Measurements from ENCODE around the gene SDK1. TPM values are rescaled to one million over a fixed set of nuclear protein-coding genes. Genes with fewer than 3 reads are reported as not detected.
A peak's percentile ranks its signal among the peaks of the same experiment; 100 is the strongest.

Gene SDK1
- total RNA-seq, 2 donors from 2014 or later, result 4.8 to 13.2 TPM

DNA sequence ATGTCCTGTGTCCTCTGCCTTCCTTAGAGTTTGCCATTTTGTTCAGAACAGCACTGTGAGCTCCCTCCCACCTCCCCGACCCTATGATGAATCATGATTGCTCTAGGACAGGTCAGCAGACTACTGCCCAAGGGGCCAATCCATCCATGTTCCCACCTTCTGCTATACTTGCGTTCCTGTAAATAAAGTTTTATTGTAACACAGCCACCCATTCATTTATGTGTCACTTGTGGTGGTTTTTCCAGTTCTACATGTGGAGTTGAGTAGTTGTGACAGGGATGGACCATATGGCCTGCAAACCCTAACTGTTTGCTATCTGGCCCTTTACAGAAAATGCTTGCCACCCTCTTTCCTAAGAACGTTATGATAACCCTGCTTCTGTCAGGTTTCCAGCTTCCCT, 387.8 kb downstream of the SDK1 start:
- 89% methylated on average over 3 of the region's 3 CpGs for WGBS
- TF ChIP-seq POLR2A (IDR thresholded peaks at IDR 0.05) (no peak), POLR2AphosphoS5 (IDR thresholded peaks at IDR 0.05) (no peak)
- TF ChIP-seq, protein P1, sequence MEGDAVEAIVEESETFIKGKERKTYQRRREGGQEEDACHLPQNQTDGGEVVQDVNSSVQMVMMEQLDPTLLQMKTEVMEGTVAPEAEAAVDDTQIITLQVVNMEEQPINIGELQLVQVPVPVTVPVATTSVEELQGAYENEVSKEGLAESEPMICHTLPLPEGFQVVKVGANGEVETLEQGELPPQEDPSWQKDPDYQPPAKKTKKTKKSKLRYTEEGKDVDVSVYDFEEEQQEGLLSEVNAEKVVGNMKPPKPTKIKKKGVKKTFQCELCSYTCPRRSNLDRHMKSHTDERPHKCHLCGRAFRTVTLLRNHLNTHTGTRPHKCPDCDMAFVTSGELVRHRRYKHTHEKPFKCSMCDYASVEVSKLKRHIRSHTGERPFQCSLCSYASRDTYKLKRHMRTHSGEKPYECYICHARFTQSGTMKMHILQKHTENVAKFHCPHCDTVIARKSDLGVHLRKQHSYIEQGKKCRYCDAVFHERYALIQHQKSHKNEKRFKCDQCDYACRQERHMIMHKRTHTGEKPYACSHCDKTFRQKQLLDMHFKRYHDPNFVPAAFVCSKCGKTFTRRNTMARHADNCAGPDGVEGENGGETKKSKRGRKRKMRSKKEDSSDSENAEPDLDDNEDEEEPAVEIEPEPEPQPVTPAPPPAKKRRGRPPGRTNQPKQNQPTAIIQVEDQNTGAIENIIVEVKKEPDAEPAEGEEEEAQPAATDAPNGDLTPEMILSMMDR (IDR thresholded peaks at IDR 0.05), result no peak
- intact Hi-C loops (cut with DNase I), result no loop called here
- no peak overlapping the region for H3K4me3 ChIP-seq
- no peaks in the 10 kb centered on the region for H3K27me3 ChIP-seq (replicated peaks; ENCODE audit: insufficient read depth)
- H3K36me3 ChIP-seq, result no peaks in the 10 kb centered on the region
- no peak for DNase-seq (ENCODE audit: low spot score)
- H3K27ac ChIP-seq, result no peak overlapping the region
- no peaks in the 10 kb centered on the region for H3K9me3 ChIP-seq
- no peaks in the 10 kb centered on the region for H3K4me1 ChIP-seq (replicated peaks)

GRCh38 chr7:3691478-3692158, 390.6 kb downstream of the SDK1 start:
- Histone ChIP-seq H3K36me3 (no peaks in the 10 kb centered on the region), H3K4me3 (no peak overlapping the region), H3K4me1 (replicated peaks) (no peaks in the 10 kb centered on the region), H3K9me3 (no peaks in the 10 kb centered on the region), H3K27ac (no peak overlapping the region), H3K27me3 (replicated peaks; ENCODE audit: insufficient read depth) (no peaks in the 10 kb centered on the region)
- no peak for TF ChIP-seq POLR2AphosphoS5 (IDR thresholded peaks at IDR 0.05)
- intact Hi-C loops (cut with DNase I), result no loop called here
- WGBS, result 90% methylated on average over 5 of the region's 5 CpGs
- no peak for DNase-seq (ENCODE audit: low spot score)

DNA sequence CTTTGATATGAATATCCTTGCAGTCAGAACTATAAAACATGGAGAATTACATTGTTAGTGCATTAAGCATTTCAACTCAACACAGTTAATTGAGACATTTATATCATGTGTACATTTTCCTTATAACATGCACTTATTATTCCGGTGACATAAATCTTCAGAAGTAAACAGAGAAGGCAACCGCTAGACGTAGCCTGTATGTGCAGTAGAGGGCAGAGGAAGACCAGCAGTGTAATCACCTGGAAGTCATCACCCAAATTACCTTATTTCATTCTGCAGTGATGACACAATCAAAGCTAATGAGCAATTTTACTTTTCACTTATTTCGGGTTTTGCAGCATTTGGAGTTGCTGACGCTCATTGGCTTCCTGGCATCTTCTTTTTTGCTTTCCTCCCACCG, 394.6 kb downstream of the SDK1 start:
- intact Hi-C loops (cut with DNase I), result no loop called here
- 88% methylated on average over 6 of the region's 6 CpGs for WGBS
- TF ChIP-seq, protein P1 (IDR thresholded peaks at IDR 0.05), result peak in 3 of 4 experiments; percentile 22 to 29 (median 28)
- TF ChIP-seq POLR2AphosphoS5 (IDR thresholded peaks at IDR 0.05) (no peak), POLR2A (IDR thresholded peaks at IDR 0.05) (no peak)

GRCh38 chr7:3696113-3696512, 395.1 kb downstream of the SDK1 start:
- no peaks in the 10 kb centered on the region for H3K9me3 ChIP-seq
- WGBS, result 93% methylated on average over 4 of the region's 4 CpGs

More for the DNA sequence above, 394.6 kb downstream of the SDK1 start:
- no peak overlapping the region for H3K4me3 ChIP-seq
- H3K9me3 ChIP-seq, result no peaks in the 10 kb centered on the region
- H3K36me3 ChIP-seq, result no peaks in the 10 kb centered on the region
- H3K27me3 ChIP-seq (replicated peaks; ENCODE audit: insufficient read depth), result no peaks in the 10 kb centered on the region
- H3K27ac ChIP-seq, result no peak overlapping the region
- H3K4me1 ChIP-seq (replicated peaks), result no peaks in the 10 kb centered on the region
- no peak for DNase-seq (ENCODE audit: low spot score)

DNA sequence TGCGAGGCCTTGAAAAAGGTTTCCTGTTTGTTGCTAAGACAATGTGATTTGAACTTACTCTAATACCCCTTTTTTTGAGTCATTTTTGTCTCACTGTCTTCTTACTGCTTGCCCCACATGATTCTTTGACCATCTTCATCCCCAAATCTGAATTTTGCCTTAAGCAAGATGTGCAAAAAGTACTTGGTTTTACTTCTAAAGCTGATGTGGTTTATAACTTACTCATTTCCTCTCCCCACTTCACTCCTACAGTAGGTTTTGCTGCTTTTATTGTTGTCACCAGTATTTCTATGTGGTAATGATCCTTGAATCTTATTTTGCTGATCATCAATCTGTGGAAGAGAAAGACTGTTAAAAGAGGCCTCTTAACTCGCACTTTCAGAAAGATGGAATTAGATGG, 396.4 kb downstream of the SDK1 start:
- Histone ChIP-seq H3K36me3 (no peaks in the 10 kb centered on the region), H3K27me3 (replicated peaks; ENCODE audit: insufficient read depth) (no peaks in the 10 kb centered on the region), H3K4me3 (no peak overlapping the region), H3K4me1 (replicated peaks) (no peaks in the 10 kb centered on the region), H3K9me3 (no peaks in the 10 kb centered on the region), H3K27ac (no peak overlapping the region)
- no peak for TF ChIP-seq POLR2AphosphoS5 (IDR thresholded peaks at IDR 0.05)
- TF ChIP-seq POLR2A (IDR thresholded peaks at IDR 0.05), result no peak
- TF ChIP-seq, protein P1 (IDR thresholded peaks at IDR 0.05), result no peak
- 94% methylated on average over 2 of the region's 2 CpGs for WGBS
- no peak for DNase-seq (ENCODE audit: low spot score)
- intact Hi-C loops (cut with DNase I), result no loop called here

More at GRCh38 chr7:3696113-3696512, 395.1 kb downstream of the SDK1 start:
- Histone ChIP-seq H3K27ac (no peak overlapping the region), H3K27me3 (replicated peaks; ENCODE audit: insufficient read depth) (no peaks in the 10 kb centered on the region), H3K4me3 (no peak overlapping the region), H3K36me3 (no peaks in the 10 kb centered on the region), H3K4me1 (replicated peaks) (no peaks in the 10 kb centered on the region)
- TF ChIP-seq POLR2A (IDR thresholded peaks at IDR 0.05) (no peak), POLR2AphosphoS5 (IDR thresholded peaks at IDR 0.05) (no peak)
- TF ChIP-seq, protein P1 (IDR thresholded peaks at IDR 0.05), result no peak
- intact Hi-C loops (cut with DNase I), result no loop called here
- DNase-seq (ENCODE audit: low spot score), result no peak
